ENCODE data around the gene IFNL2.

DNA sequence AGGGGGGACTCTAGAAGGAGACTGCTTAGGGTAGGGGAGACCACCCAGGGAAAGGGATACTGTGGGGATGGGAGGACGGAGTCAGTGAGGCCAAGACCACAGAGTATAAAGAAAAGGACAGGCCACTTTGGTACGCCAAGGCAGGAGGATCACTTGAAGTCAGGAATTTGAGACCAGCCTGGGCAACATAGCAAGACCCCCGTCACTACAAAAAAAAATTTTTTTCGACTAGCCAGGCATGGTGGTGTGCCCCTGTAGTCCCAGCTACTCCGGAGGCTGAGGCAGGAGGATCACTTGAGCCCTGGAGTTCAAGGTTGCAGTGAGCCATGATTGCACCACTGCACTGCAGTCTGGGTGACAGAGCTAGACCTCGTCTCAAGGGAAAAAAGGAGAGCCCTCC, 30.0 kb upstream of the IFNL2 start:
- TF ChIP-seq SIN3A (IDR thresholded peaks at IDR 0.05; ENCODE audit: borderline replicate concordance, insufficient read depth, low read depth, low read length) = no peak
- TF ChIP-seq, protein P1, sequence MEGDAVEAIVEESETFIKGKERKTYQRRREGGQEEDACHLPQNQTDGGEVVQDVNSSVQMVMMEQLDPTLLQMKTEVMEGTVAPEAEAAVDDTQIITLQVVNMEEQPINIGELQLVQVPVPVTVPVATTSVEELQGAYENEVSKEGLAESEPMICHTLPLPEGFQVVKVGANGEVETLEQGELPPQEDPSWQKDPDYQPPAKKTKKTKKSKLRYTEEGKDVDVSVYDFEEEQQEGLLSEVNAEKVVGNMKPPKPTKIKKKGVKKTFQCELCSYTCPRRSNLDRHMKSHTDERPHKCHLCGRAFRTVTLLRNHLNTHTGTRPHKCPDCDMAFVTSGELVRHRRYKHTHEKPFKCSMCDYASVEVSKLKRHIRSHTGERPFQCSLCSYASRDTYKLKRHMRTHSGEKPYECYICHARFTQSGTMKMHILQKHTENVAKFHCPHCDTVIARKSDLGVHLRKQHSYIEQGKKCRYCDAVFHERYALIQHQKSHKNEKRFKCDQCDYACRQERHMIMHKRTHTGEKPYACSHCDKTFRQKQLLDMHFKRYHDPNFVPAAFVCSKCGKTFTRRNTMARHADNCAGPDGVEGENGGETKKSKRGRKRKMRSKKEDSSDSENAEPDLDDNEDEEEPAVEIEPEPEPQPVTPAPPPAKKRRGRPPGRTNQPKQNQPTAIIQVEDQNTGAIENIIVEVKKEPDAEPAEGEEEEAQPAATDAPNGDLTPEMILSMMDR (IDR thresholded peaks at IDR 0.05) = no peak
- TF ChIP-seq, protein P2, sequence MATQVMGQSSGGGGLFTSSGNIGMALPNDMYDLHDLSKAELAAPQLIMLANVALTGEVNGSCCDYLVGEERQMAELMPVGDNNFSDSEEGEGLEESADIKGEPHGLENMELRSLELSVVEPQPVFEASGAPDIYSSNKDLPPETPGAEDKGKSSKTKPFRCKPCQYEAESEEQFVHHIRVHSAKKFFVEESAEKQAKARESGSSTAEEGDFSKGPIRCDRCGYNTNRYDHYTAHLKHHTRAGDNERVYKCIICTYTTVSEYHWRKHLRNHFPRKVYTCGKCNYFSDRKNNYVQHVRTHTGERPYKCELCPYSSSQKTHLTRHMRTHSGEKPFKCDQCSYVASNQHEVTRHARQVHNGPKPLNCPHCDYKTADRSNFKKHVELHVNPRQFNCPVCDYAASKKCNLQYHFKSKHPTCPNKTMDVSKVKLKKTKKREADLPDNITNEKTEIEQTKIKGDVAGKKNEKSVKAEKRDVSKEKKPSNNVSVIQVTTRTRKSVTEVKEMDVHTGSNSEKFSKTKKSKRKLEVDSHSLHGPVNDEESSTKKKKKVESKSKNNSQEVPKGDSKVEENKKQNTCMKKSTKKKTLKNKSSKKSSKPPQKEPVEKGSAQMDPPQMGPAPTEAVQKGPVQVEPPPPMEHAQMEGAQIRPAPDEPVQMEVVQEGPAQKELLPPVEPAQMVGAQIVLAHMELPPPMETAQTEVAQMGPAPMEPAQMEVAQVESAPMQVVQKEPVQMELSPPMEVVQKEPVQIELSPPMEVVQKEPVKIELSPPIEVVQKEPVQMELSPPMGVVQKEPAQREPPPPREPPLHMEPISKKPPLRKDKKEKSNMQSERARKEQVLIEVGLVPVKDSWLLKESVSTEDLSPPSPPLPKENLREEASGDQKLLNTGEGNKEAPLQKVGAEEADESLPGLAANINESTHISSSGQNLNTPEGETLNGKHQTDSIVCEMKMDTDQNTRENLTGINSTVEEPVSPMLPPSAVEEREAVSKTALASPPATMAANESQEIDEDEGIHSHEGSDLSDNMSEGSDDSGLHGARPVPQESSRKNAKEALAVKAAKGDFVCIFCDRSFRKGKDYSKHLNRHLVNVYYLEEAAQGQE (IDR thresholded peaks at IDR 0.05; ENCODE audit: insufficient read depth in 1 of 2, low read depth in 2 of 2, low read length in 1 of 2) = no peak
- TF ChIP-seq POLR2AphosphoS5 (IDR thresholded peaks at IDR 0.05; ENCODE audit: low read depth, low read length) = no peak
